Activated T-cell treated with anti-CD3 and anti-CD28 coated beads, Interleukin-2, amount 50 U/mL, for 4 hours (primary cell): ENCODE data around the gene PTGES3L. TPM values are rescaled to one million over a fixed set of nuclear protein-coding genes. Genes with fewer than 3 reads are reported as not detected.
A peak's percentile ranks its signal among the peaks of the same experiment; 100 is the strongest.
"Not testable (repeated sequence)": the region's sequence is repeated elsewhere in the genome, so short reads cannot be mapped to it uniquely, and the experiment has no call there.

Experiments
- ATAC-seq, 2 donors: fragments of 200-7000 bp; cut with Tn5 transposase; one replicate each; pipeline ENCODE4 v1.10.0; 2021
- DNase-seq: peaks from one replicate; pipeline ENCODE4 v3.0.0-alpha.2; 2020
- H3K27me3 Mint-ChIP-seq: one replicate; pipeline ENCODE4 v1.8.0; 2021; ENCODE audit warnings: low read depth, mixed read lengths
- H3K36me3 Mint-ChIP-seq: one replicate; pipeline ENCODE4 v1.8.0; 2022; ENCODE audit warnings: mixed read lengths; ENCODE audit not compliant: insufficient read depth
- H3K4me1 Mint-ChIP-seq: one replicate; pipeline ENCODE4 v1.8.0; 2021; ENCODE audit warnings: low read depth, mixed read lengths
- H3K4me3 Mint-ChIP-seq: one replicate; pipeline ENCODE4 v1.8.0; 2021; ENCODE audit warnings: mild to moderate bottlenecking, moderate library complexity, mixed read lengths
- H3K9me3 Mint-ChIP-seq: one replicate; pipeline ENCODE4 v1.8.0; 2021; ENCODE audit warnings: mixed read lengths
- total RNA-seq, 3 donors: library from RNA; stranded (reverse); gene quantifications; one replicate each; pipeline ENCODE4 v1.2.1, GENCODE V29; 2021

The PTGES3L gene
- total RNA-seq, 3 donors from 2014 or later = 0.24 to 0.30 (median 0.25) TPM

- Mint-ChIP-seq H3K36me3 (peaks cover 37% of the 10 kb centered on the region), H3K9me3 (no peaks in the 10 kb centered on the region), H3K4me3 (peak overlapping the region; percentile 98), H3K27me3 (no peaks in the 10 kb centered on the region), H3K4me1 (peaks cover 21% of the 10 kb centered on the region)
- DNase-seq (no peak), ATAC-seq (no peak)
These were observed 19.2 kb upstream of the PTGES3L start for GRCh38 chr17:42999003-42999525.

GRCh38 chr17:42997984-42998938 is 18.4 kb upstream of the PTGES3L start, which contains the start of gene RPL27:
RPL27 (plus strand) TSS chr17:42998419; CDS start chr17:42998751, 332 bp downstream.
- peaks cover 34% of the 10 kb centered on the region for H3K36me3 Mint-ChIP-seq
- no peaks in the 10 kb centered on the region for H3K27me3 Mint-ChIP-seq
- H3K9me3 Mint-ChIP-seq = no peaks in the 10 kb centered on the region
- DNase-seq (peak; percentile 97), ATAC-seq (peak; percentile 95 to 96)
- peaks cover 21% of the 10 kb centered on the region for H3K4me1 Mint-ChIP-seq
- H3K4me3 Mint-ChIP-seq = peak within 1 kb of the TSS; percentile 98

GRCh38 chr17:42997390-42997983 is 17.6 kb upstream of the PTGES3L start:
- ATAC-seq (no peak), DNase-seq (no peak)
- Mint-ChIP-seq H3K9me3 (no peaks in the 10 kb centered on the region), H3K4me1 (peaks cover 21% of the 10 kb centered on the region), H3K4me3 (peak overlapping the region; percentile 98), H3K36me3 (peaks cover 32% of the 10 kb centered on the region), H3K27me3 (no peaks in the 10 kb centered on the region)

GRCh38 chr17:42993913-42994312 is 14.0 kb upstream of the PTGES3L start:
- not testable (repeated sequence) for H3K4me3 Mint-ChIP-seq, ATAC-seq, DNase-seq, H3K9me3 Mint-ChIP-seq, H3K27me3 Mint-ChIP-seq, H3K4me1 Mint-ChIP-seq
- peaks cover 28% of the 10 kb centered on the region for H3K36me3 Mint-ChIP-seq

GRCh38 chr17:42992872-42993271 is 13.0 kb upstream of the PTGES3L start:
- H3K4me3 Mint-ChIP-seq = no peak overlapping the region
- no peaks in the 10 kb centered on the region for H3K27me3 Mint-ChIP-seq
- no peaks in the 10 kb centered on the region for H3K9me3 Mint-ChIP-seq
- H3K36me3 Mint-ChIP-seq = peaks cover 34% of the 10 kb centered on the region
- DNase-seq = no peak
- ATAC-seq = no peak
- H3K4me1 Mint-ChIP-seq = peaks cover 8% of the 10 kb centered on the region

GRCh38 chr17:42991471-42991870 is 11.6 kb upstream of the PTGES3L start:
- no peak overlapping the region for H3K4me3 Mint-ChIP-seq
- no peak for DNase-seq
- peaks cover 5% of the 10 kb centered on the region for H3K4me1 Mint-ChIP-seq
- no peaks in the 10 kb centered on the region for H3K9me3 Mint-ChIP-seq
- peaks cover 34% of the 10 kb centered on the region for H3K36me3 Mint-ChIP-seq
- H3K27me3 Mint-ChIP-seq = no peaks in the 10 kb centered on the region
- no peak for ATAC-seq

GRCh38 chr17:42989726-42990652 is 10.1 kb upstream of the PTGES3L start:
- DNase-seq = no peak
- H3K27me3 Mint-ChIP-seq = no peaks in the 10 kb centered on the region
- peaks cover 11% of the 10 kb centered on the region for H3K4me1 Mint-ChIP-seq
- ATAC-seq = no peak
- no peaks in the 10 kb centered on the region for H3K9me3 Mint-ChIP-seq
- H3K36me3 Mint-ChIP-seq = peaks cover 41% of the 10 kb centered on the region
- no peak overlapping the region for H3K4me3 Mint-ChIP-seq

GRCh38 chr17:42989141-42989540 is 9.3 kb upstream of the PTGES3L start:
- Mint-ChIP-seq H3K27me3 (no peaks in the 10 kb centered on the region), H3K9me3 (no peaks in the 10 kb centered on the region), H3K36me3 (peaks cover 41% of the 10 kb centered on the region), H3K4me3 (no peak overlapping the region), H3K4me1 (peaks cover 16% of the 10 kb centered on the region)
- DNase-seq (no peak), ATAC-seq (no peak)

GRCh38 chr17:42985225-42985624 is 5.3 kb upstream of the PTGES3L start:
- Mint-ChIP-seq H3K36me3 (peaks cover 29% of the 10 kb centered on the region), H3K4me3 (peak overlapping the region; percentile 6), H3K4me1 (peaks cover 32% of the 10 kb centered on the region), H3K9me3 (no peaks in the 10 kb centered on the region), H3K27me3 (no peaks in the 10 kb centered on the region)
- DNase-seq (no peak), ATAC-seq (no peak)

- peaks cover 38% of the 10 kb centered on the region for H3K4me1 Mint-ChIP-seq
- no peak for DNase-seq
- H3K4me3 Mint-ChIP-seq = peak overlapping the region; percentile 100
- H3K9me3 Mint-ChIP-seq = no peaks in the 10 kb centered on the region
- H3K36me3 Mint-ChIP-seq = peaks cover 9% of the 10 kb centered on the region
- ATAC-seq = no peak
- H3K27me3 Mint-ChIP-seq = no peaks in the 10 kb centered on the region
These were observed 2.4 kb upstream of the PTGES3L start for GRCh38 chr17:42982266-42982665.

GRCh38 chr17:42980766-42981397 is 1.0 kb upstream of the PTGES3L start:
- ATAC-seq (peak; percentile 86), DNase-seq (peak; percentile 47)
- H3K27me3 Mint-ChIP-seq = no peaks in the 10 kb centered on the region
- H3K9me3 Mint-ChIP-seq = no peaks in the 10 kb centered on the region
- H3K4me1 Mint-ChIP-seq = peaks cover 37% of the 10 kb centered on the region
- peaks cover 9% of the 10 kb centered on the region for H3K36me3 Mint-ChIP-seq
- H3K4me3 Mint-ChIP-seq = peak overlapping the region; percentile 100

GRCh38 chr17:42980274-42980765 is 440 bp upstream of the PTGES3L start, which contains the start of gene RUNDC1:
RUNDC1 (plus strand) TSS chr17:42980565; CDS start chr17:42980577, 12 bp downstream.
- Mint-ChIP-seq H3K36me3 (peaks cover 5% of the 10 kb centered on the region), H3K9me3 (no peaks in the 10 kb centered on the region), H3K4me1 (peaks cover 34% of the 10 kb centered on the region), H3K27me3 (no peaks in the 10 kb centered on the region), H3K4me3 (peak within 1 kb of the TSS; percentile 100)
- DNase-seq = peak; percentile 91
- ATAC-seq = peak; percentile 87 to 89

- not testable (repeated sequence) for H3K27me3 Mint-ChIP-seq, DNase-seq
These were observed 4.2 kb downstream of the PTGES3L start for GRCh38 chr17:42975701-42976100.

More at GRCh38 chr17:42975701-42976100, 4.2 kb downstream of the PTGES3L start:
- not testable (repeated sequence) for ATAC-seq, H3K4me3 Mint-ChIP-seq, H3K9me3 Mint-ChIP-seq, H3K36me3 Mint-ChIP-seq
- peaks cover 11% of the 10 kb centered on the region for H3K4me1 Mint-ChIP-seq
